ENCODE results near the gene ACKR3.

DNA sequence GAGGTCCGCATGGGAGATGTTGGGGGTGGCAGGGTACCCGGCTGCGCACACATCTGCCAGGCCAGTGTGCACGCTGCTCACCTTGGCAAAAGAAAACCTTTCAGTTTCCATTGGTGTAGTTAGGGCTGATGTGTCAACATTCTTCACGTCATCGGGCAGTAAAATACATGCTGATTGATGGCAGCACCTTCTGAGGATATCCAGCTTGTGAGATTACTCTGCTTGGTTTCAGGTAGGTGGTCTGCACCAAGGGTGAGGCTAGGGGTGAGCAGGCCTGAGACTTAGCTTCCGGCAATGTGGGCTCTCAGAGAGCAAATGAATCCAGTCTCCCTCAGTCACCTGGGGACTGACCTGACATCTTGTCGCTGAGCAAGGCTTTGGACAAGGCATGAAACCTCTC lies 19.3 kb upstream of the ACKR3 start:
- no peak for TF ChIP-seq POLR2A (IDR thresholded peaks at IDR 0.05)
- TF ChIP-seq CTCF (IDR thresholded peaks at IDR 0.05): no peak
